Hepatocyte (in vitro differentiated cells): Measurements from ENCODE around the gene TRMT2B. TPM values are rescaled to one million over a fixed set of nuclear protein-coding genes. Genes with fewer than 3 reads are reported as not detected.

Experiments
- DNase-seq: peaks from one replicate; pipeline ENCODE4 v3.0.0-alpha.2; 2016; ENCODE audit warnings: low spot score
- H2AFZ ChIP-seq: fragments of 200-600 bp; sonication (generic); 2 replicates; pipeline ENCODE4 v1.6.0; 2016; ENCODE audit warnings: antibody characterized with exemption, mild to moderate bottlenecking
- H3K27ac ChIP-seq: fragments of 200-600 bp; sonication (generic); 2 replicates; pipeline ENCODE4 v1.5.1; 2016; ENCODE audit warnings: mild to moderate bottlenecking
- H3K27me3 ChIP-seq: fragments of 200-600 bp; sonication (generic); 2 replicates; pipeline ENCODE4 v1.6.1; 2016
- H3K36me3 ChIP-seq: fragments of 200-600 bp; sonication (generic); replicated peaks from 2 replicates; pipeline ENCODE4 v1.5.1; 2016; ENCODE audit warnings: low read depth; ENCODE audit not compliant: insufficient read depth
- H3K4me1 ChIP-seq: fragments of 200-600 bp; sonication (generic); 2 replicates; pipeline ENCODE4 v1.5.1; 2016; ENCODE audit warnings: mild to moderate bottlenecking, moderate library complexity; ENCODE audit not compliant: insufficient read depth
- H3K4me2 ChIP-seq: fragments of 200-600 bp; sonication (generic); 2 replicates; pipeline ENCODE4 v1.6.0; 2016
- H3K4me3 ChIP-seq: fragments of 200-600 bp; sonication (generic); 2 replicates; pipeline ENCODE4 v1.5.1; 2016; ENCODE audit warnings: mild to moderate bottlenecking
- H3K79me2 ChIP-seq: fragments of 200-600 bp; sonication (generic); 2 replicates; pipeline ENCODE4 v1.6.0; 2017; ENCODE audit warnings: mild to moderate bottlenecking
- H3K9me2 ChIP-seq: fragments of 200-600 bp; sonication (generic); replicated peaks from 2 replicates; pipeline ENCODE4 v1.6.0; 2017; ENCODE audit warnings: mild to moderate bottlenecking; ENCODE audit not compliant: insufficient read depth
- H3K9me3 ChIP-seq: fragments of 200-600 bp; sonication (generic); 2 replicates; pipeline ENCODE4 v1.5.1; 2016; ENCODE audit warnings: low read depth, mild to moderate bottlenecking
- H4K20me1 ChIP-seq: fragments of 200-600 bp; sonication (generic); 2 replicates; pipeline ENCODE4 v1.6.0; 2016; ENCODE audit warnings: mild to moderate bottlenecking; ENCODE audit not compliant: insufficient read depth, poor library complexity, severe bottlenecking
- EZH2 ChIP-seq: fragments of 200-600 bp; sonication (generic); IDR thresholded peaks from 2 replicates; pipeline ENCODE4 v1.6.1; 2016; ENCODE audit warnings: antibody characterized with exemption, mild to moderate bottlenecking, borderline replicate concordance
- EZH2phosphoT487 ChIP-seq: fragments of 200-600 bp; sonication (generic); IDR thresholded peaks from one replicate; pipeline ENCODE4 v1.6.1; 2018; ENCODE audit warnings: antibody characterized with exemption, mild to moderate bottlenecking, low read depth, moderate library complexity; ENCODE audit not compliant: unreplicated experiment, severe bottlenecking
- WGBS: methylation state at CpG from one replicate; pipeline ENCODE4 v1.1.6; 2016; ENCODE audit warnings: low lambda C conversion rate; ENCODE audit errors: missing lambda C conversion rate; 5-methylcytosine and 5-hydroxymethylcytosine counted together
- polyA plus RNA-seq: library from polyadenylated mRNA; unstranded; fragments of >200 nt; fragmentation: Nextera tagmentation; extraction: Ambion mirVana; gene quantifications from 2 replicates; pipeline ENCODE4 v1.2.1, GENCODE V29; 2016
- total RNA-seq: library from RNA; depleted of rRNA; stranded (reverse); fragments of >200 nt; gene quantifications from 2 replicates; pipeline ENCODE4 v1.2.3, GENCODE V29; 2014
- TF ChIP-seq, protein P1 (sequence below): fragments of 200-600 bp; sonication (generic); IDR thresholded peaks from 2 replicates; pipeline ENCODE4 v1.5.1; 2016; ENCODE audit warnings: antibody characterized with exemption, mild to moderate bottlenecking; ENCODE audit not compliant: poor library complexity

The TRMT2B gene
- total and polyA plus RNA-seq, 2 experiments from 2014 or later = 7.4 to 11.6 TPM

DNA sequence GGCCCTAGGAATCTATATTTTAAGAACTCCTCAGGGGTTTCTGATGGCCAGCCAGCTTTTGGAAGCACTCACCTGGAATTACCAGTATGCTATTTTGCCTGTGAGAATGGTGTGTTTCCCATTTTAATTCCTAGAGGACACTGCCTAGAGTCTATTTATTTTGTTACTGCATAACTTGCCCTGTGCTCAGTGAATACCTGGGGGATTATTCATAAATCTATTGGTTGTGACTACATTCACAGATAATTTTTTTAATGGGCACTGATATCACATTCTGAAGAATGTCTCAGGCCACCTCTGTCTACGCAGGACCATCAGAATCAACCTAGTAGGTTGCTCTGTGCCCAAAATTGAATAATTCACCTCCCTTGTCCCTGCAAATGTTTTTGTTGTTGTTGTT, 75.7 kb downstream of the TRMT2B start:
- no peaks in the 10 kb centered on the region for H3K9me3 ChIP-seq
- no peaks in the 10 kb centered on the region for H3K4me1 ChIP-seq
- no peaks in the 10 kb centered on the region for H3K36me3 ChIP-seq
- H3K79me2 ChIP-seq = no peaks in the 10 kb centered on the region
- H3K4me2 ChIP-seq = no peak overlapping the region
- no peak for DNase-seq
- TF ChIP-seq EZH2 (no peak), EZH2phosphoT487 (no peak)
- no peak overlapping the region for H3K27ac ChIP-seq
- H3K4me3 ChIP-seq = no peak overlapping the region
- 96% methylated on average over 1 of the region's 1 CpG for WGBS
- H2AFZ ChIP-seq = no peak overlapping the region
- H4K20me1 ChIP-seq = no peaks in the 10 kb centered on the region
- no peaks in the 10 kb centered on the region for H3K9me2 ChIP-seq
- no peaks in the 10 kb centered on the region for H3K27me3 ChIP-seq

GRCh38 chrX:100975212-100975611, 76.7 kb downstream of the TRMT2B start:
- no peak overlapping the region for H3K4me2 ChIP-seq
- no peaks in the 10 kb centered on the region for H3K27me3 ChIP-seq
- no peaks in the 10 kb centered on the region for H3K79me2 ChIP-seq
- no peak overlapping the region for H2AFZ ChIP-seq
- TF ChIP-seq EZH2 (no peak), EZH2phosphoT487 (no peak)
- TF ChIP-seq, protein P1, sequence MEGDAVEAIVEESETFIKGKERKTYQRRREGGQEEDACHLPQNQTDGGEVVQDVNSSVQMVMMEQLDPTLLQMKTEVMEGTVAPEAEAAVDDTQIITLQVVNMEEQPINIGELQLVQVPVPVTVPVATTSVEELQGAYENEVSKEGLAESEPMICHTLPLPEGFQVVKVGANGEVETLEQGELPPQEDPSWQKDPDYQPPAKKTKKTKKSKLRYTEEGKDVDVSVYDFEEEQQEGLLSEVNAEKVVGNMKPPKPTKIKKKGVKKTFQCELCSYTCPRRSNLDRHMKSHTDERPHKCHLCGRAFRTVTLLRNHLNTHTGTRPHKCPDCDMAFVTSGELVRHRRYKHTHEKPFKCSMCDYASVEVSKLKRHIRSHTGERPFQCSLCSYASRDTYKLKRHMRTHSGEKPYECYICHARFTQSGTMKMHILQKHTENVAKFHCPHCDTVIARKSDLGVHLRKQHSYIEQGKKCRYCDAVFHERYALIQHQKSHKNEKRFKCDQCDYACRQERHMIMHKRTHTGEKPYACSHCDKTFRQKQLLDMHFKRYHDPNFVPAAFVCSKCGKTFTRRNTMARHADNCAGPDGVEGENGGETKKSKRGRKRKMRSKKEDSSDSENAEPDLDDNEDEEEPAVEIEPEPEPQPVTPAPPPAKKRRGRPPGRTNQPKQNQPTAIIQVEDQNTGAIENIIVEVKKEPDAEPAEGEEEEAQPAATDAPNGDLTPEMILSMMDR = no peak
- no peak overlapping the region for H3K27ac ChIP-seq
- WGBS = 97% methylated on average over 3 of the region's 3 CpGs
- H3K9me3 ChIP-seq = no peaks in the 10 kb centered on the region
- H3K36me3 ChIP-seq = no peaks in the 10 kb centered on the region
- H3K4me1 ChIP-seq = no peaks in the 10 kb centered on the region
- H4K20me1 ChIP-seq = no peaks in the 10 kb centered on the region
- no peak overlapping the region for H3K4me3 ChIP-seq
- no peak for DNase-seq
- no peaks in the 10 kb centered on the region for H3K9me2 ChIP-seq

- Histone ChIP-seq H4K20me1 (no peaks in the 10 kb centered on the region), H3K27ac (no peak overlapping the region), H3K4me3 (no peak overlapping the region), H3K4me1 (no peaks in the 10 kb centered on the region), H3K27me3 (no peaks in the 10 kb centered on the region), H3K9me3 (no peaks in the 10 kb centered on the region), H3K79me2 (no peaks in the 10 kb centered on the region), H2AFZ (no peak overlapping the region), H3K9me2 (no peaks in the 10 kb centered on the region), H3K4me2 (no peak overlapping the region), H3K36me3 (no peaks in the 10 kb centered on the region)
- TF ChIP-seq, protein P1 = no peak
- TF ChIP-seq EZH2phosphoT487 (no peak), EZH2 (no peak)
- WGBS = 98% methylated on average over 18 of the region's 19 CpGs
- no peak for DNase-seq
These were observed 78.5 kb downstream of the TRMT2B start for GRCh38 chrX:100973411-100973810.

DNA sequence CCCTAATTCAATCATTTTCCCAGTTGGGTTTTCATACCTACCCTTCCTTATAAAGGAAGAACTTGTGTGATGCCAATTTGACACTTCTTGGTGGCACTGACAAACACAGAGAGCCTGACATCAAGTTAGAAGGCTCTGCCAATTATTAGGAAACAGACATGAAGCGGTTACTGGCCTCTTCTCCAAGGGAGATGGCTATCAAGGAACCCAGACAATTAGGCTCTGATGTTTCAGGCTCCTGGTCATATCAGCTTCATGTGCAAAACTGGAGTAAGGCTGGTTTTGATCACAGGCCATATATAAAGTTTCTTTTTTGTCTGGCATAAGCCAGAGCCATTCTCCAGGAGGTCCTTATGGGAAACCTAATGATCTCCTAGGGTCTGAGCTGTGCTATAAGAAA, 82.0 kb downstream of the TRMT2B start:
- Histone ChIP-seq H3K27me3 (no peaks in the 10 kb centered on the region), H4K20me1 (no peaks in the 10 kb centered on the region), H3K36me3 (no peaks in the 10 kb centered on the region), H2AFZ (no peak overlapping the region), H3K9me2 (no peaks in the 10 kb centered on the region), H3K79me2 (no peaks in the 10 kb centered on the region), H3K9me3 (no peaks in the 10 kb centered on the region), H3K27ac (no peak overlapping the region), H3K4me1 (no peaks in the 10 kb centered on the region), H3K4me3 (no peak overlapping the region), H3K4me2 (no peak overlapping the region)
- TF ChIP-seq EZH2 (no peak), EZH2phosphoT487 (no peak)
- TF ChIP-seq, protein P1 = no peak
- WGBS = 45% methylated on average over 1 of the region's 1 CpG
- no peak for DNase-seq
